CD8-positive, alpha-beta memory T cell (primary cell): Measurements from ENCODE around the gene CHP1. TPM values are rescaled to one million over a fixed set of nuclear protein-coding genes. Genes with fewer than 3 reads are reported as not detected.

Experiments
- CTCF ChIA-PET: fragments of 350-600 bp; sonication (Branson Sonifier 250); formaldehyde crosslinking; loops from one replicate; lab custom pipeline; 2021; ENCODE audit warnings: antibody characterized with exemption; lab: Charles Lee
- POLR2A ChIA-PET: fragments of 350-600 bp; sonication (Branson Sonifier 250); formaldehyde crosslinking; loops from one replicate; lab custom pipeline; 2021; ENCODE audit warnings: antibody characterized with exemption; lab: Charles Lee
- DNase-seq, 5 donors: peaks; one replicate each; pipeline versions ENCODE4 v3.0.0 to v3.0.0-alpha.2; 2020 to 2022; ENCODE audit warnings: mixed read lengths in 1 of 5
- H3K27ac ChIP-seq: one replicate; pipeline ENCODE4 v1.7.0; 2013; ENCODE audit warnings: low read depth, mild to moderate bottlenecking, low read length, moderate library complexity
- H3K27me3 ChIP-seq: 2 replicates; pipeline ENCODE4 v1.7.0; 2013; ENCODE audit warnings: low read length, mild to moderate bottlenecking; ENCODE audit not compliant: insufficient read depth, poor library complexity, severe bottlenecking
- H3K36me3 ChIP-seq: 2 replicates; pipeline ENCODE4 v1.7.0; 2013; ENCODE audit warnings: mild to moderate bottlenecking, low read length, moderate library complexity; ENCODE audit not compliant: insufficient read depth
- H3K4me1 ChIP-seq: 2 replicates; pipeline ENCODE4 v1.7.0; 2013; ENCODE audit warnings: mild to moderate bottlenecking, low read length, moderate library complexity; ENCODE audit not compliant: insufficient read depth
- H3K4me3 ChIP-seq: 2 replicates; pipeline ENCODE4 v1.7.0; 2013; ENCODE audit warnings: mild to moderate bottlenecking, low read length
- H3K9me3 ChIP-seq: 2 replicates; pipeline ENCODE4 v1.7.0; 2013; ENCODE audit warnings: mild to moderate bottlenecking, low read length
- H3K27ac Mint-ChIP-seq, 8 donors: one replicate each; pipeline ENCODE4 v1.8.0; 2020 to 2021; ENCODE audit warnings: mixed read lengths in 8 of 8, mild to moderate bottlenecking in 6 of 8, inconsistent platforms in 3 of 8, moderate library complexity in 3 of 8
- H3K27me3 Mint-ChIP-seq, 2 donors: one replicate each; pipeline ENCODE4 v1.8.0; 2020 to 2021; ENCODE audit warnings: mixed read lengths in 2 of 2, mild to moderate bottlenecking in 1 of 2, moderate library complexity in 1 of 2
- H3K36me3 Mint-ChIP-seq, 3 donors: one replicate each; pipeline ENCODE4 v1.8.0; 2020 to 2021; ENCODE audit warnings: mixed read lengths in 3 of 3, inconsistent platforms in 1 of 3, mild to moderate bottlenecking in 1 of 3
- H3K4me1 Mint-ChIP-seq, 3 donors: one replicate each; pipeline ENCODE4 v1.8.0; 2020 to 2021; ENCODE audit warnings: mixed read lengths in 3 of 3, inconsistent platforms in 1 of 3, mild to moderate bottlenecking in 1 of 3
- H3K4me3 Mint-ChIP-seq, 7 donors: one replicate each; pipeline ENCODE4 v1.8.0; 2020 to 2021; ENCODE audit warnings: mixed read lengths in 7 of 7, mild to moderate bottlenecking in 6 of 7, moderate library complexity in 4 of 7, inconsistent platforms in 2 of 7
- H3K9me3 Mint-ChIP-seq, 5 donors: one replicate each; pipeline ENCODE4 v1.8.0; 2020 to 2022; ENCODE audit warnings: mixed read lengths in 5 of 5, mild to moderate bottlenecking in 3 of 5, moderate library complexity in 2 of 5, inconsistent platforms in 1 of 5
- polyA plus RNA-seq: library from polyadenylated mRNA; unstranded; fragments of 300-500 nt; fragmentation: Illumina TruSeq; gene quantifications from one replicate; pipeline ENCODE4 v1.2.3, GENCODE V29; 2021
- total RNA-seq, 2 experiments: library from RNA; stranded (reverse); gene quantifications; one replicate each; pipeline ENCODE4 v1.2.3, GENCODE V29; 2021

CHP1 gene
- total and polyA plus RNA-seq, 3 experiments from 2014 or later = 17.2 to 42.1 (median 41.6) TPM

DNA sequence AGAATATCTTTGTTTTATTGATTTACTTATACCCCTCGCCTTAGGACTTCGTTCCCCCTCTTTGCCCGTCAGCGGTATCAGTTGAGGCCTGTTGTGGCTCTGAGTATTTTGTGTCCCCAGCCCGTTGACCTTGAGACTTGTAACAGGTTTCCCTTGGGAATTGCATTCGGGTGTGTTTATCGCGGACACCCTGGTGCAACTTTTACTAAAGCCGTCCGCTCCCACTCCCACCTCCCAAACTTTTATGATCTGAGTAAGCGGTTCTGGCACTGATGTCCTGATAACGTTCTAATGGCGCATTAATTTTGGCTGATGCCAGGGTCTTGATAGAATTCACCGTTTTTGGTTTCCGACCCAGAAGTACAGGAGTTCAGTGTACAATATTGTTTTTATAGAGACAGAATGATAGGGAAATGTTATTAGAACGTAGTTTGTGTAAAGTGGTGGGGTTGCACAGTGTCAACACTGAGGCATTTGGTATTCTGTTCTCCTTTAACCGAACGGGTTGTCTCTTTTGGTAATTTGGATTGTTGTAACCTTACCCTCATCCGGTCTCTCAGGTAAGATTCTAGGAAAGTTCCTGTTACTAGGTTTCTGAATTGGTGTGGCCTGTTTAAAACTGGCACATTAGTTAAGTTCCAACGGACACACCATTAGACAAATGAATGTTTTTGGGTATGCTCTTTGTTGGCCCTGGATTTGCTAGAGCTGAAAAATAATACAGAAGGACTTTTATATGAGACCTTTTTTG lies 53.5 kb downstream of the CHP1 start:
- Mint-ChIP-seq H3K27ac (peak overlapping the region; percentile 89 to 99 (median 98)), H3K36me3 (peaks cover 0 to 55% (median 9%) of the 10 kb centered on the region in 3 donors), H3K9me3 (no peaks in the 10 kb centered on the region), H3K4me3 (peak overlapping the region; percentile 89 to 100 (median 92)), H3K27me3 (peaks cover 0 to 5% of the 10 kb centered on the region in 2 donors), H3K4me1 (peaks cover 45 to 56% (median 53%) of the 10 kb centered on the region in 3 donors)
- Histone ChIP-seq H3K27ac (peak overlapping the region; percentile 92), H3K27me3 (no peaks in the 10 kb centered on the region), H3K9me3 (no peaks in the 10 kb centered on the region), H3K36me3 (peaks cover 28% of the 10 kb centered on the region), H3K4me3 (peak overlapping the region; percentile 80), H3K4me1 (peaks cover 39% of the 10 kb centered on the region)
- DNase-seq = peak in 2 of 5 donors; percentile 1 to 16
- POLR2A ChIA-PET = interaction anchor here (1.2 to 1.8 kb wide), 4 partner anchors 48 to 168 kb away, joined by 3 to 13 read pairs (median 8); partner anchors contain the start of genes CHP1, EXD1, INO80 and NUSAP1
- CTCF ChIA-PET = interaction anchor here (0.9 to 1.5 kb wide), 2 partner anchors 16 to 53 kb away, joined by 3 read pairs; partner anchors contain the start of gene CHP1

DNA sequence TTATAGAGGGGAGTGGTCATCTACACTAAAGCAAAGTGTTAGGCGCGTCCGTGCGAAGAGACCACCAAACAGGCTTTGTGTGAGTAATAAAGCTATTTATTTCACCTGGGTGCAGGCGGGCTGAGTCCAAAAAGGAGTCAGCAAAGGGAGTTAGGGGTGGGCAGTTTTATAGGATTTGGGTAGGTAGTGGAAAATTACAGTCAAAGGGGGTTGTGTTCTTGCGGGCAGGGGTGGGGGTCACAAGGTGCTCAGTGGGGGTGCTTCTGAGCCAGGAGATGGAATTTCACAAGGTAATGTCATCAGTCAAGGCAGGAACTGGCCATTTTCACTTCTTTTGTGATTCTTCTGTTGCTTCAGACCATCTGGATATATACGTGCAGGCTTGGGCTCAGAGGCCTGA lies 54.2 kb downstream of the CHP1 start:
- H3K9me3 ChIP-seq = no peaks in the 10 kb centered on the region
- H3K27me3 ChIP-seq = no peaks in the 10 kb centered on the region
- H3K9me3 Mint-ChIP-seq = no peaks in the 10 kb centered on the region
- H3K36me3 ChIP-seq = peaks cover 28% of the 10 kb centered on the region
- peak overlapping the region; percentile 92 for H3K27ac ChIP-seq
- peak overlapping the region; percentile 80 for H3K4me3 ChIP-seq
- peak overlapping the region; percentile 89 to 100 (median 92) for H3K4me3 Mint-ChIP-seq
- DNase-seq = no peak
- H3K27ac Mint-ChIP-seq = peak overlapping the region; percentile 89 to 99 (median 98)
- peaks cover 0 to 5% of the 10 kb centered on the region in 2 donors for H3K27me3 Mint-ChIP-seq
- CTCF ChIA-PET = interaction anchor here (1.5 kb wide), 1 partner anchor 15 kb away, joined by 3 read pairs; no protein-coding TSS in a partner anchor
- peaks cover 45 to 56% (median 54%) of the 10 kb centered on the region in 3 donors for H3K4me1 Mint-ChIP-seq
- POLR2A ChIA-PET = interaction anchor here (1.8 kb wide), 1 partner anchor 47 kb away, joined by 6 read pairs; the partner anchor contains the start of genes NUSAP1 and OIP5
- peaks cover 0 to 50% (median 9%) of the 10 kb centered on the region in 3 donors for H3K36me3 Mint-ChIP-seq
- peaks cover 39% of the 10 kb centered on the region for H3K4me1 ChIP-seq

GRCh38 chr15:41286665-41287333 lies 55.7 kb downstream of the CHP1 start:
- peaks cover 0 to 58% (median 9%) of the 10 kb centered on the region in 3 donors for H3K36me3 Mint-ChIP-seq

DNA sequence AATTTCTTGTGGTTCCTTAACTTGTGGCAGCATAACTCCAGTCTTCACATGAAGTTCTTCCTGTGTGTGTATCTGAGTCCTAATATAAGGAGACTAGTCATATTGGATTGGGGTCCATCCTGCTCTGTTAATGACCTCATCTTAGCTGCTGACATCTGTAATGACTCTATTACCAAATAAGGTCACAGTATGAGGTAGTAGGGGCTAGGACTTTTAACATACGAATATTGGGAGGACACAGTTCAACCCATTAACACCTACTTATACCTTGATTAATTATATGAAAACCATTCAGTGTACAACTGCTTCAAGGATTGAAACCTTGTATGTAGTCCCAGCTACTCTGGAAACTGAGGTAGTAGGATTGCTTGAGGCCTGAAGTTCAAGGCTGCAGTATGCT lies 57.4 kb downstream of the CHP1 start:
- H3K27me3 Mint-ChIP-seq = peaks cover 0 to 5% of the 10 kb centered on the region in 2 donors
- Histone ChIP-seq H3K9me3 (no peaks in the 10 kb centered on the region), H3K27ac (no peak overlapping the region), H3K27me3 (no peaks in the 10 kb centered on the region), H3K4me1 (peaks cover 32% of the 10 kb centered on the region), H3K36me3 (peaks cover 28% of the 10 kb centered on the region), H3K4me3 (no peak overlapping the region)
- CTCF ChIA-PET = no interaction called here
- H3K4me1 Mint-ChIP-seq = peaks cover 37 to 53% (median 52%) of the 10 kb centered on the region in 3 donors
- peaks cover 0 to 66% (median 9%) of the 10 kb centered on the region in 3 donors for H3K36me3 Mint-ChIP-seq
- H3K4me3 Mint-ChIP-seq = no peak overlapping the region
- H3K9me3 Mint-ChIP-seq = no peaks in the 10 kb centered on the region
- DNase-seq = no peak
- POLR2A ChIA-PET = no interaction called here
- H3K27ac Mint-ChIP-seq = peak overlapping the region in 2 of 8 donors; percentile 72 to 73

More at GRCh38 chr15:41286665-41287333, 55.7 kb downstream of the CHP1 start:
- Mint-ChIP-seq H3K4me1 (peaks cover 45 to 59% (median 59%) of the 10 kb centered on the region in 3 donors), H3K27ac (peak overlapping the region in 4 of 8 donors; percentile 12 to 69 (median 14)), H3K9me3 (no peaks in the 10 kb centered on the region), H3K4me3 (peak overlapping the region in 2 of 7 donors; percentile 54 to 55), H3K27me3 (peaks cover 0 to 5% of the 10 kb centered on the region in 2 donors)
- ChIA-PET CTCF (no interaction called here), POLR2A (no interaction called here)
- no peaks in the 10 kb centered on the region for H3K9me3 ChIP-seq
- peaks cover 39% of the 10 kb centered on the region for H3K4me1 ChIP-seq
- no peak overlapping the region for H3K27ac ChIP-seq
- no peaks in the 10 kb centered on the region for H3K27me3 ChIP-seq
- no peak overlapping the region for H3K4me3 ChIP-seq
- DNase-seq = no peak
- H3K36me3 ChIP-seq = peaks cover 28% of the 10 kb centered on the region

DNA sequence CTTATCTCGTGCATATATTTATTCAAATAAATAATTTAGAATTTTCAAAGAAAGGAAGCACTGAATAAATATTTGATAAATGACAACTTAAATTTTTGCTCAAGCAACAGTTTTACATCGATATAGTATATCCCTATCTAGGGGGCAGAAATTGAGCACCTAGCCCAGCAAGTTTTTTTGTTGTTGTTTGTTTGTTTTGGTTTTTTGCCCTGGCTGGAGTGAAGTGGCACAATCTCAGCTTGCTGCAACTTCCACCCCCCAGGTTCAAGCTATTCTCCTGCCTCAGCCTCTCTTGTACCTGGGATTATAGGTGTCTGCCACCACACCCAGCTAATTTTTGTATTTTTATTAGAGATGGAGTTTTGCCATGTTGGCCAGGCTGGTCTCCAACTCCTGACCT lies 58.9 kb downstream of the CHP1 start:
- no peaks in the 10 kb centered on the region for H3K9me3 ChIP-seq
- no peak overlapping the region for H3K27ac ChIP-seq
- DNase-seq = no peak
- H3K27me3 ChIP-seq = no peaks in the 10 kb centered on the region
- Mint-ChIP-seq H3K9me3 (no peaks in the 10 kb centered on the region), H3K36me3 (peaks cover 0 to 65% (median 10%) of the 10 kb centered on the region in 3 donors), H3K4me1 (peaks cover 33 to 52% (median 47%) of the 10 kb centered on the region in 3 donors), H3K27ac (peak overlapping the region in 2 of 8 donors; percentile 40 to 50), H3K27me3 (no peaks in the 10 kb centered on the region), H3K4me3 (no peak overlapping the region)
- H3K36me3 ChIP-seq = peaks cover 28% of the 10 kb centered on the region
- H3K4me3 ChIP-seq = no peak overlapping the region
- ChIA-PET POLR2A (no interaction called here), CTCF (interaction anchor here (1.1 kb wide), 1 partner anchor 27 kb away, joined by 3 read pairs; no protein-coding TSS in a partner anchor)
- peaks cover 31% of the 10 kb centered on the region for H3K4me1 ChIP-seq

DNA sequence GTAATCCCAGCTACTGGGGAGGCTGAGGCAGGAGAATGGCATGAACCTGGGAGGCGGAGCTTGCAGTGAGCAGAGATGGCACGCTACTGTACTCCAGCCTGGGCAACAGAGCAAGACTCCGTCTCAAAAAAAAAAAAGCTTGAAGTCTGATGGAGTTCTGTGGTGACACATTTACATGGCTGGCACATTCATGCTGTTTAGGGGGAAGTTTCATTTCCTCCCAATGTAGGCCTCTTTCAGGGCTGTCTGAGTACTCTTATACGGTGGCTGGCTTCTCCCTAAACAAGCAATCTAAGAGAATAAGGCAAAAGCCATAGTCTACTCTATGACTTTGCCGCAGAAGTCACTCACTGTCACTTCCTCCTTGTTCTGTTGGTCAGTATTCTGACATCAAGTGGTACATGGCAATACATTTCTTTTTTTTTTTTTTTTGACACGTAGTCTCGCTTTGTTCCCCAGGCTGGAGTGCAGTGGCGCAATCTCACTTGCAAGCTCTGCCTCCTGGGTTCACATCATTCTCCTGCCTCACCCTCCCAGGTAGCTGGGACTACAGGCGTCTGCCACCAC lies 60.1 kb downstream of the CHP1 start:
- no peak overlapping the region for H3K27ac ChIP-seq
- ChIA-PET POLR2A (no interaction called here), CTCF (interaction anchor here (0.8 kb wide), 1 partner anchor 14 kb away, joined by 3 read pairs; no protein-coding TSS in a partner anchor)
- no peaks in the 10 kb centered on the region for H3K27me3 Mint-ChIP-seq
- H3K4me1 Mint-ChIP-seq = peaks cover 25 to 47% (median 35%) of the 10 kb centered on the region in 3 donors
- H3K36me3 Mint-ChIP-seq = peaks cover 0 to 63% (median 10%) of the 10 kb centered on the region in 3 donors
- H3K9me3 ChIP-seq = no peaks in the 10 kb centered on the region
- no peak for DNase-seq
- H3K27me3 ChIP-seq = no peaks in the 10 kb centered on the region
- no peak overlapping the region for H3K4me3 Mint-ChIP-seq
- H3K4me1 ChIP-seq = peaks cover 22% of the 10 kb centered on the region
- no peak overlapping the region for H3K4me3 ChIP-seq
- H3K36me3 ChIP-seq = peaks cover 23% of the 10 kb centered on the region
- H3K27ac Mint-ChIP-seq = peak overlapping the region in 2 of 8 donors; percentile 12 to 16
- H3K9me3 Mint-ChIP-seq = no peaks in the 10 kb centered on the region

GRCh38 chr15:41292521-41292920 lies 61.5 kb downstream of the CHP1 start:
- no peaks in the 10 kb centered on the region for H3K27me3 ChIP-seq
- Mint-ChIP-seq H3K4me3 (peak overlapping the region in 1 of 7 donors; percentile 54), H3K4me1 (peaks cover 17 to 36% (median 24%) of the 10 kb centered on the region in 3 donors), H3K36me3 (peaks cover 0 to 54% (median 6%) of the 10 kb centered on the region in 3 donors), H3K27ac (peak overlapping the region in 2 of 8 donors; percentile 32 to 84), H3K27me3 (no peaks in the 10 kb centered on the region), H3K9me3 (no peaks in the 10 kb centered on the region)
- no peak overlapping the region for H3K27ac ChIP-seq
- no peak for DNase-seq
- peaks cover 9% of the 10 kb centered on the region for H3K36me3 ChIP-seq
- CTCF ChIA-PET = interaction anchor here (0.9 kb wide), 1 partner anchor 387 kb away, joined by 3 read pairs; no protein-coding TSS in a partner anchor
- peaks cover 11% of the 10 kb centered on the region for H3K4me1 ChIP-seq
- POLR2A ChIA-PET = no interaction called here
- no peaks in the 10 kb centered on the region for H3K9me3 ChIP-seq
- H3K4me3 ChIP-seq = no peak overlapping the region
